HG03558 (cell line): ENCODE results near the gene TBC1D22A.

ENCODE experiments used
- ATAC-seq: cut with Tn5 transposase; IDR thresholded peaks from one replicate; pipeline ENCODE4 v1.9.1; 2021; ENCODE audit warnings: moderate number of reproducible peaks; ENCODE audit not compliant: unreplicated experiment; ENCODE audit errors: extremely low read depth

The TBC1D22A gene

DNA sequence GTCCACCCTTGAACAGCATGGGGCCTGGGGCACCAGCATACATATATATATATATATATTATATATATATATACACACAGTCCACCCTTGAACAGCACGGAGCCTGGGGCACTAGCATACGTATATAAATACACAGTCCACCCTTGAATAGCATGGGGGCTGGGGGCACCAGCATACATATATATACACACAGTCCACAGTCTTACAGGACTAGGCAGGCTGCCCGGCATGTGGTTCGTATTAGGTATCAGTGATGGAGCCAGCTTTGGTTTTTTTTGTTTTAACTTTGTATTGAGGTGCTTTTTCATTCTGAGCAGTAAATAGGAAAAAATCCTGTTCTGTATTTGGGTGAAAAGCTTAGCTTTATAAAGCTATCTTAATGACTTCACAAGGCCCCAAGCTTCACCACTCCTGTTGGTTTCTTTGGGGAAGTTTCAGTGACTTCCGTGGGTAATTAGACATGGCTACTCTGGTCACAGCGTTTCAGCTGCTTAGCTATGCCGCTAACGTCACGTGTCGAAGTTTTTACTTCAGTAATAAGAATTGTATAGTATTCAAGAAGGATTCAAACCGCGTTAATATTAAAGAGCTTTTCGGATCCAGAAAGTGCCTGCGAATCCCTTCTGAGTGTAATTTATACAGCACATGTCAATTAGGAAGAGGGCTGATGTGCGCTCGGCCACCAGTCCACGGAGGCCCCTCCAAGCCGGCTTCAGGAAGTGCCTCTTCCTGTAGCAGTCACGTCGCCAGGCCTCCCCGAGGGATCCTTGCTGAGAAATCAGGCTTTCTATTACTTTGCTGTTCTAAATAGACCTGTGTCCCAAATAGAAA, 179.7 kb downstream of the TBC1D22A start:
- no peak for ATAC-seq

DNA sequence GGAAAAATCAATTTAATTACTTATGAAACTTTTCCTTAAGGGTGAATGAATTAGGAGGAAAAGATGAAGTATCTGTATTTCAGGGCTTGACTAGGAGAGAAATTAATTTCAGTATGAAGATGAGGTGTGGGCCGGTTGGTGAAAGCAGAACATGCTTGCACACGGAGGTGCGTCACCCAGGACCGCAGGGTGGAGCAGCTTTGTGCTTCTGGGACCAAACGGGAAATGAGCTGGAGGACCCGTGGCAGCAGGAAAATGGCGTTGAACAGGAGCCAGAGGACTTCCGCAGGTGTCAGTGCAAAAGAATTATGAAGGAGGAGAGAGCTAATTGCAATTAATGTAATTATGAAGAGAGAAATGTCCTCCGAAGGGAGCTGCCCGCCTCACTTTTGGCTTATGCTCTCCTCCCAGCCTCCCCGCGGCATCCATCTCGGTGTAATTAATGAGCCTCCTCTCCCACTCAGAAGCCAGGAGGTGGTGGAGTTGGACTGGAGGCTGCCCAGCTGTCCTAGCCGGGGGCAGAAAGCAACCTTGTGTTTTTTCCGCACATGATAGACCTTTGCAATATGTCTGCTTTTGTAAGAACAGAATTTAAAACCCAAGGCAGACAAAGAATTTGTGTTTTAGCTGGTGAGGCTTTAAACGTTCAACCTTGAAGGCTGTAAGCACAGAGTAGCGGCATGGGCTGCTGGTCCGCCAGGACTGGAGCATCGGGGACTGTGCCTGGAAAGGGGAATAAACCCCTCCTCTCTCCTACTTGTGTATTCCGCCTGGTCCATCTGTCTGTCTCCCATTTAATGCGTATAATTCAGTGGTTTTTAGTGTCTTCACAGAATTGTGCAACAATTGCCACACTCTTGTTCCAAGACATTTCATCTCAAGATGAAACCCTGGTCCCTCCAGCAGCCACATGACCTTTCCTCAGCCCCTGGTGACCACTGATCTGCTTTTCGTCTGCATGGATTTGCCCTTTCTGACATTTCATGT, 180.6 kb downstream of the TBC1D22A start:
- no peak for ATAC-seq

DNA sequence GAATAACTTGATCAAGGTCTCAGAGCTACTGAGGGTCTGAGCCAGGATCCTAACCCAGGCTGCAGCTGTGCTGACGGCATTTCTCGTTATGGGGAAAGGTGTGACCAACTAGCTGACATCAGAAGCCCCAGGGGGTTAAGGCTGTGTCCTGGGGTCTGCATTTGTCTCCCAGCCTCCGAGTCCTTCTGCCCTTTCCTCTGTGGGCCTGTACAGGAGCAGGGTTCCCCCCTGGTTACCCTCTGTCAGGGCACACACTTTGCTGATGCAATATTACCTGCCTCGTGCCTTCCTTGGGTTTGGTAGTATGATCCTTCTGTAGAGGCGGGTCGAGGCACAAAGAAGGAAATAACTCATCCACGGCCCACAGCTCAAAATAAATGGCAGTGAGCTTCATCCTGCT, 183.0 kb downstream of the TBC1D22A start:
- ATAC-seq: no peak

DNA sequence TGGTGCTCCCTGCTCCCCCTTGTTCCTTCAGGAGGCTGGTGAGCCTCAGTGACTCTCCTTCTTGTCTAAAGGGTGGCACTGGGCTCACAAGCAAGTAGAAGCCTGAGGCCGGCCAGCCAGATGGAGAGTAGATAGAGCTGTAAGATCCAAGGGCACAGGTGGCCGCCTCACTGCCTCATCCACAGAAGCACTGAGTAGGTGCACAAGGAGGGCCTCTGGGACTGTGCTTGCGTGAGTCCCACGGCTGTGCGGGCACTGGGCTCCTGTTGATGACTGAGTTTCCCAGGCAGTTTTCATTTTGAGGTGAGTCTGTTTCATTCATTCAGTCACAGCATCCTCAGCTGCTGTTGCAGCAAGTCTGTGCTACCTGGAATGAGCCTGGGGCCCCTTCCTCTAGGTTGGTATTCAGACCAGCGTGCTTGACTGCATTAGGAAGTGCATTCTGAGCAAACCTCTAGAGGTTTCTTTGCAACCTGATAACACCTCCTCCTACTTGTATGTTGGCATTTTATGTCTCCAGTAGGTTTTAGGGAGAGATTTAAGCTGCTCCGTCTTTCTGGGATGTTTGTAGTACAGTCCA, 184.0 kb downstream of the TBC1D22A start:
- no peak for ATAC-seq

GRCh38 chr22:46947516-46948257, 185.2 kb downstream of the TBC1D22A start:
- ATAC-seq: no peak

DNA sequence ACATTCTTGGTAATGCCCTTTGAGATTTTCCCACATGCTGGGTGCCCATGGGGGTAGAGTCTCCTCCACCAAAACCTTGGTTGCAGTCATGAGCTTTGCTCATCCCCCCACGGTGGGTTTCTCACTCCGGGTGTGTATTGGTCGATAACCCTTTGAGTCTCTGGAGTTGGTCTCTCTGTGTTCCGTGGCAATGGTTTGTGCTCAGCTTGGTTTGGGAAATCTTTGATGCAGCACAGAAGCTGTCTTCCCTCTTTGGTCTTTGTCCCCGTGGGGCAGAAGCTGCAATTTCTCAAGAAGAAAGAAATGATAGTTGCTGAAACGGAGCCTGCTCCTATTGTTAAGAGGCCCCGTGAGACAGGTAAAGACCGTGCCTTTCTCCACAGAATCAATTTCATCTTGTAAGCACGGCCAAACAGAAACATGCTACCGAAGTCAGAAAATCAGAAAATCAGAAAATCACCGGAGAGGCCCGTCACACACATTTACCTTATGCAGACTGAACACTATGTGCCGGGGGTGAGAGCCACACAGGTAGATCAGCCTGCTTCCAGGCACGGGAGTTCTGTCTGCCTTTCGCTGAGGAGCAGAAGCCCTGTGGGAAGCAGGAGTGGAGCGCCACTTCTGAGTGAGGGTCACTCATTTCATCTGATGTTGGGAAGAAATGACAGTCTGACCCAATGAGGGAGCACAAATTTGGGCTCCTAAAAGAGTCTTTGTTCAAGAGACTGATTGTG, 186.1 kb downstream of the TBC1D22A start:
- no peak for ATAC-seq

- no peak for ATAC-seq
Measured at GRCh38 chr22:46951350-46951749, 188.9 kb downstream of the TBC1D22A start.

GRCh38 chr22:46951973-46952372, 189.5 kb downstream of the TBC1D22A start:
- ATAC-seq: no peak

DNA sequence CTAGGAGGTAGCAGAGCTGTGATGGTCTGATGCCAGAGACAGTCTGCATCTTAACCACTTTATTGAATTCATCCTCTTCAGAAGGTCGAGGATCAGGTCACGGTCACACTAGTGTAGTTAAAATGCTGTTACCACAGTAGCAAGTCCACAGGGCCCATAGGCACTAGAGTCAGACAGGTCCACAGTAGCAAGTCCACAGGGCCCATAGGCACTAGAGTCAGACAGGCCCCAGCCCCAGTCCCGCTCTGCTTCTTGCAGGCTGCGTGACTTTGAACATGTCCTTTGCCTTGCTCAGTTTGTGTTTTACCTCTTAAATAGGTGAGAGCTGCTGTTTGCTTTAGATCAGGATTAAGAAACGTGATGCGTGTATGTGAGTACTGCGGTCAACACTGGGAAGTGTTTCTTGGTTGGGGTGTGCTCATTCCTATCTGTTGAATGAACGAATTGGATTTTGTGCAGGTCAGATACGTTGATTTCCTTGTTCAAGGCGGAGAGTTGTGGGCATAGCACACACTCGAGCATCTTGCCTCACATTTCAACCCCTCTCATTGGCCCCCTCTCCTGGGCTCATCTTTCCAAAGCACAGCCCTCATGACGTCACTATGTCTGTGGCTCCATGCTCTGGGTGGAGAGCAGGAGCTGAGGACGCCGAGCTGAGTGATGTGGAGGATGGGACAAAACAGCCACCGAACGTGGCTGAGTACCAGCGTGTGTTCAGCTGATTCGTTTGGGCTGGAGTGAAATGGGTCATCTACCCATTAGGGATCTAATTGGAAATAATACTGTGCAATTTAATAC, 191.7 kb downstream of the TBC1D22A start:
- ATAC-seq: no peak

DNA sequence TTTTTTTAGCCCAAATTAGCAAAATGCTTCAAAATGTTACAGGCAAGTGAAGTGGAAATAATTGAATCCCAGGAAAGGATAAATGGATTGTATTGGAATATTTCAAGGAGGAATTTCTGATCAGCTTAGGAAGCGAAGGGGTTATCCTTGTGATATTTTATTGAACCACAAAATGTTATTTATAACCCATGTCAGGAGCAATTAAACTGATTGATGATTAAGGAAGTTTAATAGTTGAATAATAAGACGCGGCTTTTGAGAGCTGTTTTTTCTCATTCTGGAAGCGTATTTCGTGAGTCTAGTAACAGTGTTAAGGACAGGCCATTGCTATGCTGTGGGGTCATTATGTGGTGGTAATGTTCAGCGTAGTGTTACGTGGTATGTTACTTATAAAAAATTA, 192.3 kb downstream of the TBC1D22A start:
- no peak for ATAC-seq

- no peak for ATAC-seq
Measured at GRCh38 chr22:46956498-46957215, 194.2 kb downstream of the TBC1D22A start.

GRCh38 chr22:46957521-46957920, 195.1 kb downstream of the TBC1D22A start:
- no peak for ATAC-seq

DNA sequence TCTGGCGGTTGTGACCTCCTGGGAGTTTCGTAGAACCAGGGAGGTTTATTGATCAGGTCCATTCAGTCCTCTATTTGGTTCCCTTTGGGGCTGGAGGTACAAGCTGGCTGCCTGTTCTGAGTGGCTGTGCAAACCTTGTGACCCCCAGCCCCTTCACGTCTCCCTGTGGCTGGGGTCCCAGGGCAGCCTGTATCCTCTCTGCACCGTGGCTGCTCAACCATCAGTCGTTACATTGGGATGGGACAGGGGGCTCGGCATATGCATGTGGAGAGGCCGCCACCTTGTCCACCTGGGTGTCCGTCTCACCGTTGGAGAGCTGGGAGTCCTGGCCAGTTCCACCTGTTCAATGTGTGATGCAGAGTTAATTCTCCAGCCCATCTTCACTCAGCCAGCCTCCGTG, 195.7 kb downstream of the TBC1D22A start:
- no peak for ATAC-seq

GRCh38 chr22:46958658-46959057, 196.2 kb downstream of the TBC1D22A start:
- no peak for ATAC-seq

DNA sequence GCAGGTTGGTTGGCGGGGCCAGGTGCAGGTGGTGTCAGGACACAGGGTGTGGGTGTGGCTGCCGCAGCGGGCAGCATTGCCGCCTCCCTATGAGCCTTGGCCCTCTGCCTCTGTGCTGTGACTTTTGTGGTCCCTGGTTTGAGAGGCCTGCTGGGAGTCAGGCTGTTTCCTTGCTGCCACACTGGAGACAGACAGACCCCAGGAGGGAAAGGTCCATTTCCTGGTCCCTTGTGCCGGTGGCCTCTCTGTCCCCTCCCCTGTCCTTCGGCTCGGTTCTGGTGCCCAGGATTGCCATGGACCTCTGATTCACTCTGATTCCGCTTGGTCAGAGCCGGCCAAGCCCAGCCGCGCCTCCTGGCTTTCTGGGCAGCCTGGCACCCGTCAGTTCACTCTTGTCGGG, 196.9 kb downstream of the TBC1D22A start:
- ATAC-seq: no peak

- no peak for ATAC-seq
Measured at GRCh38 chr22:46961591-46962295, 199.3 kb downstream of the TBC1D22A start.

- no peak for ATAC-seq
Measured at GRCh38 chr22:46962406-46962805, 200.0 kb downstream of the TBC1D22A start.
